Breast epithelium (tissue), 3 donors: ENCODE results near the gene PDCL3.

Experiments
- POLR2A ChIP-seq: fragments of 450-650 bp; IDR thresholded peaks from one replicate; pipeline ENCODE4 v1.6.1; 2016; ENCODE audit warnings: antibody characterized with exemption, mild to moderate bottlenecking, moderate library complexity
- TF ChIP-seq, protein P1 (sequence below), 3 donors: fragments of 450-650 bp; IDR thresholded peaks; one replicate each; pipeline ENCODE4 v1.5.1; 2016 to 2017; ENCODE audit warnings: antibody characterized with exemption in 3 of 3, mild to moderate bottlenecking in 3 of 3, moderate library complexity in 3 of 3

DNA sequence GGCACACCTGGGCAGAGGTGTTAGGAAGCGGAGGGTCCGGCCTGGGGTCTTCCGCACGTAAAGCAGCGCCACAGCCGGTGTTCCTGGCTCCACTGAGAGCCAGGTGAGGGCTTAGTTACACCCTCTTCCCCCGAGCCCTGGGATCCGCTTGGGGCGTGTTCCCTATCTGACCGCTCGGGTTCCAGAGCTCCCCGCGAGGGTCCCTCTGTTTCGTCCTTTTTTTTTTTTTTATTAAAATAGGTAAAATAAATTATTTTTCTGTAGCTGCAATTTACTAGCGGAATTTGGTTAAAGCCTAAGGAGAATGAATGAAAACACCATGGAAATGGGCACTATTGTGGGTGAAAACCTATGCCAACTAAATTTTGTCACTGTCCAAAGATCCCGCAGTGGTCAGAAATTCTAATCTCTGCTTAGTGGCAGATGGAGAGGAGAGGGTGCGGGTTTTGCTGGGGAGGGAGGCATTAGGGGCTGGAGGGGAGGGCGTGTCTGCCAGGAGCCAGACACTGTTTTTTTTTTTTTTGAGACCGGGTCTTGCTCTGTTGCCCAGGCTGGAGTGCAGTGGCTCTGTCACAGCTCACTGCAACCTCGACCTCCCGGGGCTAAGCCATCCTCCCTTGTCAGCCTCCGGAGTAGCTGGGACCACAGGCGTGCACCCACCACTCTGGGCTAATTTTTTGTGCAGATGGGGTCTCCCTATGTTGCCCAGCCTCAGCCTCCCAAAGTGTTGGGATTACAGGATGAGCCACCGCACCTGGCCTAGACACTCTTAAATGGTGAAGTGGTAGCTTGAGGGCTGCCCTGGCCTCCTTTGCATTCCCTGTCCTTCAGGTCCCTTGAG, 834 bp downstream of the PDCL3 start:
- TF ChIP-seq, protein P1, sequence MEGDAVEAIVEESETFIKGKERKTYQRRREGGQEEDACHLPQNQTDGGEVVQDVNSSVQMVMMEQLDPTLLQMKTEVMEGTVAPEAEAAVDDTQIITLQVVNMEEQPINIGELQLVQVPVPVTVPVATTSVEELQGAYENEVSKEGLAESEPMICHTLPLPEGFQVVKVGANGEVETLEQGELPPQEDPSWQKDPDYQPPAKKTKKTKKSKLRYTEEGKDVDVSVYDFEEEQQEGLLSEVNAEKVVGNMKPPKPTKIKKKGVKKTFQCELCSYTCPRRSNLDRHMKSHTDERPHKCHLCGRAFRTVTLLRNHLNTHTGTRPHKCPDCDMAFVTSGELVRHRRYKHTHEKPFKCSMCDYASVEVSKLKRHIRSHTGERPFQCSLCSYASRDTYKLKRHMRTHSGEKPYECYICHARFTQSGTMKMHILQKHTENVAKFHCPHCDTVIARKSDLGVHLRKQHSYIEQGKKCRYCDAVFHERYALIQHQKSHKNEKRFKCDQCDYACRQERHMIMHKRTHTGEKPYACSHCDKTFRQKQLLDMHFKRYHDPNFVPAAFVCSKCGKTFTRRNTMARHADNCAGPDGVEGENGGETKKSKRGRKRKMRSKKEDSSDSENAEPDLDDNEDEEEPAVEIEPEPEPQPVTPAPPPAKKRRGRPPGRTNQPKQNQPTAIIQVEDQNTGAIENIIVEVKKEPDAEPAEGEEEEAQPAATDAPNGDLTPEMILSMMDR (IDR thresholded peaks at IDR 0.05): peak in 1 of 3 donors; percentile 6
- no peak for TF ChIP-seq POLR2A
